Stimulated activated naive B cell treated with anti-CD40 and anti-IgM and Interleukin-4, amounts not matched to agents 10 μg/mL and 1 μg/mL and 100 μg/mL, for 72 hours (primary cell): ENCODE results near the gene DNAJC17.

Source experiments
- ATAC-seq, 2 donors: fragments of 150-1000 bp; cut with Tn5 transposase; replicated peaks; 2 replicates each; pipeline ENCODE4 v1.10.0; 2021; ENCODE audit warnings: moderate library complexity in 1 of 2
- DNase-seq: peaks from one replicate; pipeline ENCODE4 v3.0.0; 2021
- H3K27ac Mint-ChIP-seq: one replicate; pipeline ENCODE4 v1.8.0; 2022; ENCODE audit warnings: mild to moderate bottlenecking, mixed read lengths
- H3K27me3 Mint-ChIP-seq, 2 donors: one replicate each; pipeline ENCODE4 v1.8.0; 2022; ENCODE audit warnings: mixed read lengths in 2 of 2
- H3K36me3 Mint-ChIP-seq, 2 donors: one replicate each; pipeline ENCODE4 v1.8.0; 2022; ENCODE audit warnings: mixed read lengths in 2 of 2, mild to moderate bottlenecking in 1 of 2
- H3K4me1 Mint-ChIP-seq, 2 donors: one replicate each; pipeline ENCODE4 v1.8.0; 2022; ENCODE audit warnings: mixed read lengths in 2 of 2, mild to moderate bottlenecking in 1 of 2
- H3K4me3 Mint-ChIP-seq, 2 donors: one replicate each; pipeline ENCODE4 v1.8.0; 2022; ENCODE audit warnings: mild to moderate bottlenecking in 2 of 2, mixed read lengths in 2 of 2, moderate library complexity in 1 of 2
- H3K9me3 Mint-ChIP-seq, 2 donors: one replicate each; pipeline ENCODE4 v1.8.0; 2022; ENCODE audit warnings: mixed read lengths in 2 of 2, mild to moderate bottlenecking in 1 of 2

The DNAJC17 gene

DNA sequence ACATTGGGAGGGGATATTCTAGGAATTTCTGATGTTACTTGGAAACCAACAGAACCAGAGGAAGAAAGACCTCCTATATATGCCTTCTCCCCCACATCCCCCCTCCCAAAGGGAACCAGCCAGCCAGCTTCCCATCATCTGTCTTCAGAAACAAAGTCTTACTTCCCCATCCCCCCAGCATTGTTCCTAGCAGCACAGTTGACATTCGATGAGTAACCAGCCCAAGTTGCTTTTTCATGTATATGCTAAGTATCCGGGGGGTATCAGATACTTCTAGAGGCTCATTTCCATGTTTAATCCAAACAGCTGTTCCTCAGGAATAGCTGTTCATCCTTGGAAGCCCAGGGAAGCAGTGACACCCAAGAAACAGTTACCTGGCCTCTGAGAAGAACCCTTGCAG is 68.2 kb downstream of the DNAJC17 start:
- no peaks in the 10 kb centered on the region for H3K4me1 Mint-ChIP-seq
- ATAC-seq = no peak
- H3K27ac Mint-ChIP-seq = no peak overlapping the region
- no peak for DNase-seq
- H3K36me3 Mint-ChIP-seq = peaks cover 35 to 42% of the 10 kb centered on the region in 2 donors
- H3K27me3 Mint-ChIP-seq = no peaks in the 10 kb centered on the region
- no peak overlapping the region for H3K4me3 Mint-ChIP-seq
- H3K9me3 Mint-ChIP-seq = no peaks in the 10 kb centered on the region

DNA sequence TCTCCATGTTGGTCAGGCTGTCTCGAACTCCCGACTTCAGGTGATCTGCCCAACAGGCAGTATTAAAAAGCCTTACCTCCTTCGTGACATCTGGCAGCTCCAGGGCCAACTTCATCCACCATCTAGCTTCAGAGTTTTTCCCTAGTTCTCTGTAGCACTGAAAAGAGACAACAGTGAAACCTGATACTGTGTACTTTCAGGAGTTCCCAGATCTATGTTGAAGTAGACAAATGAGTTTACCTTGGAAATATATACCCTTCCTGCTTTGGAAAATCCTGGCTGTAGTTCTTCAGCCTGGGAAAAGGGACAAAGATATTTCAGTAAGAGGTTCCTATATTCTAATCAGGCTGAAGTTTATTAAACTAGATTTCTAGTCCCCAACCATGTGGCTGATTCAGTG is 70.2 kb downstream of the DNAJC17 start:
- Mint-ChIP-seq H3K4me3 (no peak overlapping the region), H3K9me3 (no peaks in the 10 kb centered on the region), H3K4me1 (no peaks in the 10 kb centered on the region), H3K27ac (no peak overlapping the region), H3K27me3 (no peaks in the 10 kb centered on the region), H3K36me3 (peaks cover 24 to 33% of the 10 kb centered on the region in 2 donors)
- ATAC-seq (no peak), DNase-seq (no peak)

DNA sequence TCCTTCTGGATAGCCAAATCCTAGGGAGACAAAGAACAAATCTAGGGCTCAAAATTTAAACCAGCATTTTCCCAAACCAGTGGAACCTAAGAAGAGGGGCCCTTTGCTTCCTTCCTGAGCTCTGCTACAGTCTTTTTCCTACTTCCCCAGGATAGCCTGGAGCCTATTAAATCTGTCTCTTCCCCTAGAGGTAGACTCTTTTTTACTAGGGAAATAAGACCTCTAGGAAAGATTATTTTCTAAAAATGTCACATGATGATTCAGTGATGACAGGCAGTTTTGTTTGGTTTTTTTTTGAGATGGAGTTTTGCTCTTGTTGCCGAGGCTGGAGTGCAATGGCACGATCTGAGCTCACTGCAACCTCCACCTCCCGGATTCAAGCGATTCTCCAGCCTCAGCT is 70.7 kb downstream of the DNAJC17 start:
- Mint-ChIP-seq H3K27ac (no peak overlapping the region), H3K4me1 (no peaks in the 10 kb centered on the region), H3K36me3 (peaks cover 24 to 33% of the 10 kb centered on the region in 2 donors), H3K27me3 (no peaks in the 10 kb centered on the region), H3K9me3 (no peaks in the 10 kb centered on the region), H3K4me3 (no peak overlapping the region)
- no peak for DNase-seq
- no peak for ATAC-seq

DNA sequence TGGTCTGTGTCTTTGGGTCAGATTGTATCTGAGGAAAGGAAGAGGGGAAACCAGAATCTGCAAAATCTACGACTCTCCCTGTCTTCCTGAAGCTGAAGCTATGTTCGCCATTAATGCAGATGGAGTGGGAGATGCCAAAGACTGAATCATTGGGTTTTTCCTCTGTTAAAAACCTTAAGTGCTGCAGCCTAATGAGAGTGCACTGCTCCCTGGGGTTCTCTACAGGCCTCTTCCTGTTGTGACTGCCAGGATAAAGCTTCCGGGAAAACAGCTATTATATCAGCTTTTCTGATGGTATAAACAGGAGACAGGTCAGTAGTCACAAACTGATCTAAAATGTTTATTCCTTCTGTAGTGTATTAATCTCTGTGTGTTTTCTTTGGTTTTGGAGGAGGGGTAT is 76.2 kb downstream of the DNAJC17 start:
- no peak overlapping the region for H3K4me3 Mint-ChIP-seq
- DNase-seq (no peak), ATAC-seq (no peak)
- no peaks in the 10 kb centered on the region for H3K9me3 Mint-ChIP-seq
- H3K36me3 Mint-ChIP-seq = peaks cover 16 to 36% of the 10 kb centered on the region in 2 donors
- no peak overlapping the region for H3K27ac Mint-ChIP-seq
- no peaks in the 10 kb centered on the region for H3K27me3 Mint-ChIP-seq
- no peaks in the 10 kb centered on the region for H3K4me1 Mint-ChIP-seq

DNA sequence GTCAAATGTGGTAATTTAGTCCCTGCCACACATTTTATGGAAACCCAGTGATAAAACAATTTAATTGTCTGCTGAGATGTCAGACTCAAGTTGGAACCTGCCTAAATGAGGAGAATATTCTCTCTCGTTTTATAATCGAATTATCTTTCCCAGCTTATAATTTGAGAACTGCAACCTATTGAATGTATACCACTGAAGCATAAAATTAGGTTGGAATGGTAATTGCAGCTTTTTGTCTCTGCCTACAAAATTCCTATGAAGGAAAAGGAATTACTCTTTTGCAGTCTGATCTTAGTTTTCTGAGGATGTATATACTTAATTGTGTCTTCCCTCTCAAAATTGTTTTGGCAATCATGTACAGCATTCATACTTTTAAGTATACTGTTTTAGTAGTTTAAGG is 83.4 kb downstream of the DNAJC17 start:
- no peak overlapping the region for H3K4me3 Mint-ChIP-seq

DNA sequence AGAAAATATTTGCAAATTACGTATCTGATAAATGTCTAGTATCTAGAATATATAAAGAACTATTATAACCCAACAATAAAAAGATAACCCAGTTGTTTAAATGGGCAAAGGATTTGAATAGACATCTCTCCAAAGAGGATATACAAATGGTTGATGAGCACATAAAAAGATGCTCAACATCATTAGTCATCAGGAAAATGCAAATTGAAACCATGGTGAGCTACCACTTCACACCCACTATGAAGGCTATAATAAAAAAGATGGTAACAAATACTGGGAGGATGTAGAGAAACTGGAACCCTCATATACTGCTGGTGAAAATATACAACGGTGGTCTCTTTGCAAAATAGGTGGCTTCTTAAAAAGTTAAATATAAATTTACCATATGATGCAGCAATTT is 84.3 kb downstream of the DNAJC17 start:
- Mint-ChIP-seq H3K27me3 (no peaks in the 10 kb centered on the region), H3K27ac (no peak overlapping the region), H3K9me3 (no peaks in the 10 kb centered on the region), H3K4me1 (no peaks in the 10 kb centered on the region), H3K4me3 (no peak overlapping the region), H3K36me3 (peaks cover 2 to 4% of the 10 kb centered on the region in 2 donors)
- ATAC-seq (no peak), DNase-seq (no peak)

More for the DNA sequence above, 83.4 kb downstream of the DNAJC17 start:
- Mint-ChIP-seq H3K9me3 (no peaks in the 10 kb centered on the region), H3K27ac (no peak overlapping the region), H3K27me3 (no peaks in the 10 kb centered on the region), H3K4me1 (no peaks in the 10 kb centered on the region), H3K36me3 (peaks cover 5 to 9% of the 10 kb centered on the region in 2 donors)
- DNase-seq = no peak
- ATAC-seq = no peak

DNA sequence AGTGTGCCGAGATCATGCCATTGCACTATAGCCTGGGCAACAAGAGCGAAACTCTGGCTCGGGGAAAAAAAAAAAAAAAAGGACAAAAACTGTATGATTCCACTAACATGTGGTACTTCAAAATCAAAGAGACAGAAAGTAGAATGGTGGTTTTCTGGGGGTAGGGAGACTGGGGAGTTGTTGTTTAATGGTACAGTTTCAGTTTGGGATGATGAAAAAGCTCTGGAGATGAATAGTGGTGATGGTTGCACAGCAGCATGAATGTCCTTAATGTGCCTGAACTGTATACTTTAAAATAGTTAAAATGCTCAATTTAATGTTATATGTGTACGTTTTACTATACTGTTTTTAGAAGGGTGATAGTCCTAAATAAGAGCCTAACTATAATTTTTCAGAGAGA is 84.9 kb downstream of the DNAJC17 start:
- DNase-seq (no peak), ATAC-seq (no peak)
- Mint-ChIP-seq H3K36me3 (peaks cover 4 to 6% of the 10 kb centered on the region in 2 donors), H3K4me3 (no peak overlapping the region), H3K9me3 (no peaks in the 10 kb centered on the region), H3K4me1 (no peaks in the 10 kb centered on the region), H3K27ac (no peak overlapping the region), H3K27me3 (no peaks in the 10 kb centered on the region)

DNA sequence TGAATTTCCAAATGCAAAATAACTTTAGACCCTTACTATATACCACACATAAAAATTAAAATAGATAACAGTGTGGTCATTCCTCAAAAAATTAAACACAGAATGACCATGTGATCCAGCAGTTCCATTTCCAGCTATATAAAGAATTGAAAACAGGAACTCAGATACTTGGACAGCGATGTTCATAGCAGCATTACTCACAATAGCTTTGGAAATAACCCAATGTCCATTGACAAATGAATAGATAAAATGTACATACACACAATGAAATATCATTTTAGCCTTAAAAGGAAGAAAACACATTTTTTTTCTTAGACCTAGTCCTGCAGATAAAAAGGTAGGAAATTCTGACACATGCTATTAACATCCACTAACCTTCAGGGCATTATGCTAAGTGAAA is 85.6 kb downstream of the DNAJC17 start:
- DNase-seq = no peak
- H3K27ac Mint-ChIP-seq = no peak overlapping the region

DNA sequence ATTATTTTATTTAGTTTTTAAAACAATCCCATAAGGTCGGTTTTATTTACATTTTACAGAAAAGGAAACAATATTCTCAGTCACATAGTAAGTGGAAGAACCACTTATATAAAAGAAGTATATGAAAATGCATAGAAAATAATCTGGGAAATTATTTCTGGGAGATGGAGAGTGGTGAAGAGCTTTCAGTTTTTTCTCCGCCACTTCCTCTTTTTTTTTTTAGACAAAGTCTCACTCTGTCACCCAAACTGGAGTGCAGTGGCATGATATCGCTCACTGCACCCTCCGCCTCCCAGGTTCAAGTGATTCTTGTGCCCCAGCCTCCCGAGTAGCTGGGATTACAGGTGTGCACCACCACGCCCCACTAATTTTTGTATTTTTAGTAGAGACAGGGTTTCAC is 91.1 kb downstream of the DNAJC17 start:
- H3K36me3 Mint-ChIP-seq = peaks cover 8 to 11% of the 10 kb centered on the region in 2 donors
- no peaks in the 10 kb centered on the region for H3K4me1 Mint-ChIP-seq
- DNase-seq = no peak
- no peaks in the 10 kb centered on the region for H3K27me3 Mint-ChIP-seq
- H3K27ac Mint-ChIP-seq = no peak overlapping the region
- H3K4me3 Mint-ChIP-seq = no peak overlapping the region
- ATAC-seq = no peak
- H3K9me3 Mint-ChIP-seq = no peaks in the 10 kb centered on the region

More for the DNA sequence above, 85.6 kb downstream of the DNAJC17 start:
- no peak for ATAC-seq
- Mint-ChIP-seq H3K4me1 (no peaks in the 10 kb centered on the region), H3K36me3 (peaks cover 4 to 6% of the 10 kb centered on the region in 2 donors), H3K9me3 (no peaks in the 10 kb centered on the region), H3K4me3 (no peak overlapping the region), H3K27me3 (no peaks in the 10 kb centered on the region)
